C4-2B (cell line): ENCODE results near the gene SPRTN.

Experiments used
- ZFX ChIP-seq: fragments of 450-650 bp; IDR thresholded peaks from 2 replicates; pipeline ENCODE4 v1.6.1; 2017
- TF ChIP-seq, protein P1 (sequence below): fragments of 450-650 bp; conservative IDR thresholded peaks from 2 replicates; pipeline ENCODE4 v1.5.1; 2017; ENCODE audit warnings: mild to moderate bottlenecking

DNA sequence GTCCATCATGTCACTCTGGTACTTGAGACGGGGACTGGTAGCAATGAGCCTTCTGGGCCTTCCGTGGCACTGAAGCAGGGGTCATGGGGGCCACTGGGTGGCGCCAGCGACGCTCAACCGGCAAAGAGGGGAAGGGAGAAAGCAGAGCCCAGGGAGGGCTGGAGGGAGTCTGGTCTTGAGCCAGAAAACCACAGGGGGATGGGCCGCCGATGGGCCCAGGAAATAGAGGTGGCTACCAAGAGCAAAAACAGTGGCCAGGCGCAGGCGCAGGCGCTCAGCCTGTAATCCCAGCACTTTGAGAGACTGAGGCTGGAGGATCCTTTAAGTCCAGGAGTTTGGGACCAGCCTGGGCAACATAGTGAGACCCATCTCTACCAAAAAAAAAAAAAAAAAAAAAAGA lies 22.2 kb upstream of the SPRTN start:
- TF ChIP-seq, protein P1, sequence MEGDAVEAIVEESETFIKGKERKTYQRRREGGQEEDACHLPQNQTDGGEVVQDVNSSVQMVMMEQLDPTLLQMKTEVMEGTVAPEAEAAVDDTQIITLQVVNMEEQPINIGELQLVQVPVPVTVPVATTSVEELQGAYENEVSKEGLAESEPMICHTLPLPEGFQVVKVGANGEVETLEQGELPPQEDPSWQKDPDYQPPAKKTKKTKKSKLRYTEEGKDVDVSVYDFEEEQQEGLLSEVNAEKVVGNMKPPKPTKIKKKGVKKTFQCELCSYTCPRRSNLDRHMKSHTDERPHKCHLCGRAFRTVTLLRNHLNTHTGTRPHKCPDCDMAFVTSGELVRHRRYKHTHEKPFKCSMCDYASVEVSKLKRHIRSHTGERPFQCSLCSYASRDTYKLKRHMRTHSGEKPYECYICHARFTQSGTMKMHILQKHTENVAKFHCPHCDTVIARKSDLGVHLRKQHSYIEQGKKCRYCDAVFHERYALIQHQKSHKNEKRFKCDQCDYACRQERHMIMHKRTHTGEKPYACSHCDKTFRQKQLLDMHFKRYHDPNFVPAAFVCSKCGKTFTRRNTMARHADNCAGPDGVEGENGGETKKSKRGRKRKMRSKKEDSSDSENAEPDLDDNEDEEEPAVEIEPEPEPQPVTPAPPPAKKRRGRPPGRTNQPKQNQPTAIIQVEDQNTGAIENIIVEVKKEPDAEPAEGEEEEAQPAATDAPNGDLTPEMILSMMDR: peak; percentile 74
- TF ChIP-seq ZFX: no peak
